H1 (cell line): ENCODE data around the gene PARD3. TPM values are rescaled to one million over a fixed set of nuclear protein-coding genes. Genes with fewer than 3 reads are reported as not detected.

Experiments used
- GTF2F1 ChIP-seq: IDR thresholded peaks from 2 replicates; pipeline ENCODE4 v1.6.1; 2012; ENCODE audit warnings: low read depth, low read length, improper control_type of control experiment, borderline replicate concordance
- SIN3A ChIP-seq, 2 experiments: IDR thresholded peaks in 1 of 2; conservative IDR thresholded peaks in 1 of 2; 2 replicates each; pipeline ENCODE4 v1.6.1; 2011 to 2012; ENCODE audit warnings: low read length in 2 of 2, improper control_type of control experiment in 1 of 2, low read depth in 1 of 2, mild to moderate bottlenecking in 1 of 2
- SIRT6 ChIP-seq: IDR thresholded peaks from one replicate; pipeline ENCODE4 v1.7.1; 2012; ENCODE audit warnings: low read length, inconsistent platforms
- SP4 ChIP-seq: IDR thresholded peaks from 2 replicates; pipeline ENCODE4 v1.6.1; 2012; ENCODE audit warnings: low read length, inconsistent platforms
- TEAD4 ChIP-seq: IDR thresholded peaks from 2 replicates; pipeline ENCODE4 v1.6.1; 2012; ENCODE audit warnings: low read depth, low read length, inconsistent platforms, mixed read lengths
- polyA plus RNA-seq, 7 experiments: library from polyadenylated mRNA; depleted of rRNA in 3 of 7; stranded (reverse) in 5 of 7; unstranded in 2 of 7; fragments of >200 nt in 5 of 7; fragments of 200-250 nt in 2 of 7; gene quantifications; 1 replicate in 5 of 7; 2 replicates in 1 of 7; 4 replicates in 1 of 7; pipeline versions ENCODE4 v1.2.1 to v1.2.3, GENCODE V29; 2011 to 2013; ENCODE audit warnings: missing spikeins in 2 of 7, mixed read lengths in 2 of 7
- total RNA-seq: library from RNA; stranded (reverse); fragmentation: NEBNext Ultra II Directional; extraction: Animal tissue kit (Norgen Biotek cat#: 25700); gene quantifications from 2 replicates; pipeline ENCODE4 v1.2.1, GENCODE V29; 2021
- TF ChIP-seq, protein P1 (sequence below): fragments of 300-600 bp; sonication (generic); IDR thresholded peaks from 2 replicates; pipeline ENCODE4 v1.7.1; 2012; ENCODE audit warnings: low read length, moderate library complexity, mild to moderate bottlenecking, inconsistent platforms; ENCODE audit not compliant: insufficient replicate concordance
- TF ChIP-seq, protein P2 (sequence below), 3 experiments: IDR thresholded peaks; 1 replicate in 2 of 3; 2 replicates in 1 of 3; pipeline versions ENCODE4 v1.5.1 to v1.6.1; 2011; ENCODE audit warnings: low read length in 3 of 3, mild to moderate bottlenecking in 3 of 3, inconsistent platforms in 2 of 3, low read depth in 1 of 3, moderate library complexity in 1 of 3; ENCODE audit not compliant: insufficient read depth in 1 of 3; ENCODE audit errors: control extremely low read depth in 1 of 3

The PARD3 gene
- total and polyA plus RNA-seq, 2 of the 8 experiments (the other 6 are each of a cell fraction or from before 2014, with no cell fraction given): 19.7 to 49.1 TPM

DNA sequence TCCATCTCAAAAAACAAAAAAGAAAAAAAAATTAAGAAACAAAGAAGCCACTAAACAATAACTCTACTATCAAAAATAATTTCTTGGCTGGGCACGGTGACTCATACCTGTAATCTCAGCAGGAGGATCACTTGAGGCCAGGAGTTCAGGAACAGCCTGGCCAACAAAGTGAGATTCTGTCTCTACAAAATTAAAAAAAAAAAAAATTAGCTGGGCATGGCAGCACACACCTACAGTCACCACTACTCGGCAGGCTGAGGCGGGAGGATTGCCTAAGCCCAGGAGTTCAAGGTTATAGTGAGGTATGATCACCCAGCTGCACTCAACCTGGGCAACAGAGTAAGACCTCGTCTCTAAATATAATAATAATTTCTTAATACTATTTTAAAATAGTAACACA is 69.0 kb downstream of the PARD3 start (continued):
- TF ChIP-seq, protein P1, sequence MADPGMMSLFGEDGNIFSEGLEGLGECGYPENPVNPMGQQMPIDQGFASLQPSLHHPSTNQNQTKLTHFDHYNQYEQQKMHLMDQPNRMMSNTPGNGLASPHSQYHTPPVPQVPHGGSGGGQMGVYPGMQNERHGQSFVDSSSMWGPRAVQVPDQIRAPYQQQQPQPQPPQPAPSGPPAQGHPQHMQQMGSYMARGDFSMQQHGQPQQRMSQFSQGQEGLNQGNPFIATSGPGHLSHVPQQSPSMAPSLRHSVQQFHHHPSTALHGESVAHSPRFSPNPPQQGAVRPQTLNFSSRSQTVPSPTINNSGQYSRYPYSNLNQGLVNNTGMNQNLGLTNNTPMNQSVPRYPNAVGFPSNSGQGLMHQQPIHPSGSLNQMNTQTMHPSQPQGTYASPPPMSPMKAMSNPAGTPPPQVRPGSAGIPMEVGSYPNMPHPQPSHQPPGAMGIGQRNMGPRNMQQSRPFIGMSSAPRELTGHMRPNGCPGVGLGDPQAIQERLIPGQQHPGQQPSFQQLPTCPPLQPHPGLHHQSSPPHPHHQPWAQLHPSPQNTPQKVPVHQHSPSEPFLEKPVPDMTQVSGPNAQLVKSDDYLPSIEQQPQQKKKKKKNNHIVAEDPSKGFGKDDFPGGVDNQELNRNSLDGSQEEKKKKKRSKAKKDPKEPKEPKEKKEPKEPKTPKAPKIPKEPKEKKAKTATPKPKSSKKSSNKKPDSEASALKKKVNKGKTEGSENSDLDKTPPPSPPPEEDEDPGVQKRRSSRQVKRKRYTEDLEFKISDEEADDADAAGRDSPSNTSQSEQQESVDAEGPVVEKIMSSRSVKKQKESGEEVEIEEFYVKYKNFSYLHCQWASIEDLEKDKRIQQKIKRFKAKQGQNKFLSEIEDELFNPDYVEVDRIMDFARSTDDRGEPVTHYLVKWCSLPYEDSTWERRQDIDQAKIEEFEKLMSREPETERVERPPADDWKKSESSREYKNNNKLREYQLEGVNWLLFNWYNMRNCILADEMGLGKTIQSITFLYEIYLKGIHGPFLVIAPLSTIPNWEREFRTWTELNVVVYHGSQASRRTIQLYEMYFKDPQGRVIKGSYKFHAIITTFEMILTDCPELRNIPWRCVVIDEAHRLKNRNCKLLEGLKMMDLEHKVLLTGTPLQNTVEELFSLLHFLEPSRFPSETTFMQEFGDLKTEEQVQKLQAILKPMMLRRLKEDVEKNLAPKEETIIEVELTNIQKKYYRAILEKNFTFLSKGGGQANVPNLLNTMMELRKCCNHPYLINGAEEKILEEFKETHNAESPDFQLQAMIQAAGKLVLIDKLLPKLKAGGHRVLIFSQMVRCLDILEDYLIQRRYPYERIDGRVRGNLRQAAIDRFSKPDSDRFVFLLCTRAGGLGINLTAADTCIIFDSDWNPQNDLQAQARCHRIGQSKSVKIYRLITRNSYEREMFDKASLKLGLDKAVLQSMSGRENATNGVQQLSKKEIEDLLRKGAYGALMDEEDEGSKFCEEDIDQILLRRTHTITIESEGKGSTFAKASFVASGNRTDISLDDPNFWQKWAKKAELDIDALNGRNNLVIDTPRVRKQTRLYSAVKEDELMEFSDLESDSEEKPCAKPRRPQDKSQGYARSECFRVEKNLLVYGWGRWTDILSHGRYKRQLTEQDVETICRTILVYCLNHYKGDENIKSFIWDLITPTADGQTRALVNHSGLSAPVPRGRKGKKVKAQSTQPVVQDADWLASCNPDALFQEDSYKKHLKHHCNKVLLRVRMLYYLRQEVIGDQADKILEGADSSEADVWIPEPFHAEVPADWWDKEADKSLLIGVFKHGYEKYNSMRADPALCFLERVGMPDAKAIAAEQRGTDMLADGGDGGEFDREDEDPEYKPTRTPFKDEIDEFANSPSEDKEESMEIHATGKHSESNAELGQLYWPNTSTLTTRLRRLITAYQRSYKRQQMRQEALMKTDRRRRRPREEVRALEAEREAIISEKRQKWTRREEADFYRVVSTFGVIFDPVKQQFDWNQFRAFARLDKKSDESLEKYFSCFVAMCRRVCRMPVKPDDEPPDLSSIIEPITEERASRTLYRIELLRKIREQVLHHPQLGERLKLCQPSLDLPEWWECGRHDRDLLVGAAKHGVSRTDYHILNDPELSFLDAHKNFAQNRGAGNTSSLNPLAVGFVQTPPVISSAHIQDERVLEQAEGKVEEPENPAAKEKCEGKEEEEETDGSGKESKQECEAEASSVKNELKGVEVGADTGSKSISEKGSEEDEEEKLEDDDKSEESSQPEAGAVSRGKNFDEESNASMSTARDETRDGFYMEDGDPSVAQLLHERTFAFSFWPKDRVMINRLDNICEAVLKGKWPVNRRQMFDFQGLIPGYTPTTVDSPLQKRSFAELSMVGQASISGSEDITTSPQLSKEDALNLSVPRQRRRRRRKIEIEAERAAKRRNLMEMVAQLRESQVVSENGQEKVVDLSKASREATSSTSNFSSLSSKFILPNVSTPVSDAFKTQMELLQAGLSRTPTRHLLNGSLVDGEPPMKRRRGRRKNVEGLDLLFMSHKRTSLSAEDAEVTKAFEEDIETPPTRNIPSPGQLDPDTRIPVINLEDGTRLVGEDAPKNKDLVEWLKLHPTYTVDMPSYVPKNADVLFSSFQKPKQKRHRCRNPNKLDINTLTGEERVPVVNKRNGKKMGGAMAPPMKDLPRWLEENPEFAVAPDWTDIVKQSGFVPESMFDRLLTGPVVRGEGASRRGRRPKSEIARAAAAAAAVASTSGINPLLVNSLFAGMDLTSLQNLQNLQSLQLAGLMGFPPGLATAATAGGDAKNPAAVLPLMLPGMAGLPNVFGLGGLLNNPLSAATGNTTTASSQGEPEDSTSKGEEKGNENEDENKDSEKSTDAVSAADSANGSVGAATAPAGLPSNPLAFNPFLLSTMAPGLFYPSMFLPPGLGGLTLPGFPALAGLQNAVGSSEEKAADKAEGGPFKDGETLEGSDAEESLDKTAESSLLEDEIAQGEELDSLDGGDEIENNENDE: no peak
- TF ChIP-seq, protein P2, sequence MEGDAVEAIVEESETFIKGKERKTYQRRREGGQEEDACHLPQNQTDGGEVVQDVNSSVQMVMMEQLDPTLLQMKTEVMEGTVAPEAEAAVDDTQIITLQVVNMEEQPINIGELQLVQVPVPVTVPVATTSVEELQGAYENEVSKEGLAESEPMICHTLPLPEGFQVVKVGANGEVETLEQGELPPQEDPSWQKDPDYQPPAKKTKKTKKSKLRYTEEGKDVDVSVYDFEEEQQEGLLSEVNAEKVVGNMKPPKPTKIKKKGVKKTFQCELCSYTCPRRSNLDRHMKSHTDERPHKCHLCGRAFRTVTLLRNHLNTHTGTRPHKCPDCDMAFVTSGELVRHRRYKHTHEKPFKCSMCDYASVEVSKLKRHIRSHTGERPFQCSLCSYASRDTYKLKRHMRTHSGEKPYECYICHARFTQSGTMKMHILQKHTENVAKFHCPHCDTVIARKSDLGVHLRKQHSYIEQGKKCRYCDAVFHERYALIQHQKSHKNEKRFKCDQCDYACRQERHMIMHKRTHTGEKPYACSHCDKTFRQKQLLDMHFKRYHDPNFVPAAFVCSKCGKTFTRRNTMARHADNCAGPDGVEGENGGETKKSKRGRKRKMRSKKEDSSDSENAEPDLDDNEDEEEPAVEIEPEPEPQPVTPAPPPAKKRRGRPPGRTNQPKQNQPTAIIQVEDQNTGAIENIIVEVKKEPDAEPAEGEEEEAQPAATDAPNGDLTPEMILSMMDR (IDR thresholded peaks at IDR 0.05; ENCODE audit: control extremely low read depth in 1 of 3, insufficient read depth in 1 of 3, low read depth in 1 of 3, low read length in 3 of 3): no peak
- TF ChIP-seq GTF2F1 (no peak), SIRT6 (no peak), SP4 (no peak), SIN3A (conservative IDR thresholded peaks at IDR 0.05 in 1 of 2, IDR thresholded peaks at IDR 0.05 in 1 of 2; ENCODE audit: low read depth in 1 of 2, low read length in 2 of 2) (no peak), TEAD4 (no peak)
